HG02763 (cell line): ENCODE data around the gene SHISA9.

Source experiments
- ATAC-seq: cut with Tn5 transposase; IDR thresholded peaks from one replicate; pipeline ENCODE4 v1.9.1; 2021; ENCODE audit warnings: mild to moderate bottlenecking, moderate library complexity; ENCODE audit not compliant: unreplicated experiment

Gene SHISA9

GRCh38 chr16:13157082-13157481 is 255.7 kb downstream of the SHISA9 start:
- ATAC-seq = no peak

GRCh38 chr16:13158427-13158826 is 257.0 kb downstream of the SHISA9 start:
- ATAC-seq = no peak

GRCh38 chr16:13165024-13165423 is 263.6 kb downstream of the SHISA9 start:
- no peak for ATAC-seq

- no peak for ATAC-seq
Measured at GRCh38 chr16:13168091-13168572, 266.7 kb downstream of the SHISA9 start.

- no peak for ATAC-seq
Measured at GRCh38 chr16:13171313-13171712, 269.9 kb downstream of the SHISA9 start.

GRCh38 chr16:13176711-13177110 is 275.3 kb downstream of the SHISA9 start:
- ATAC-seq = no peak

- no peak for ATAC-seq
Measured at GRCh38 chr16:13178318-13178717, 276.9 kb downstream of the SHISA9 start.

- no peak for ATAC-seq
Measured at GRCh38 chr16:13181432-13181831, 280.0 kb downstream of the SHISA9 start.

GRCh38 chr16:13186813-13187212 is 285.4 kb downstream of the SHISA9 start:
- no peak for ATAC-seq

GRCh38 chr16:13189250-13189649 is 287.9 kb downstream of the SHISA9 start:
- no peak for ATAC-seq

GRCh38 chr16:13193721-13194120 is 292.3 kb downstream of the SHISA9 start:
- no peak for ATAC-seq

GRCh38 chr16:13194766-13195165 is 293.4 kb downstream of the SHISA9 start:
- ATAC-seq = no peak

GRCh38 chr16:13203725-13204124 is 302.3 kb downstream of the SHISA9 start:
- no peak for ATAC-seq

- ATAC-seq = no peak
Measured at GRCh38 chr16:13205352-13205751, 304.0 kb downstream of the SHISA9 start.

- no peak for ATAC-seq
Measured at GRCh38 chr16:13206606-13207005, 305.2 kb downstream of the SHISA9 start.

- ATAC-seq = no peak
Measured at GRCh38 chr16:13207151-13207550, 305.8 kb downstream of the SHISA9 start.

- ATAC-seq = no peak
Measured at GRCh38 chr16:13223666-13224065, 322.3 kb downstream of the SHISA9 start.

- no peak for ATAC-seq
Measured at GRCh38 chr16:13229039-13229438, 327.6 kb downstream of the SHISA9 start.

- ATAC-seq = no peak
Measured at GRCh38 chr16:13231365-13231764, 330.0 kb downstream of the SHISA9 start.

GRCh38 chr16:13234999-13235398 is 333.6 kb downstream of the SHISA9 start:
- ATAC-seq = no peak

GRCh38 chr16:13236308-13236707 is 334.9 kb downstream of the SHISA9 start:
- ATAC-seq = no peak

GRCh38 chr16:13238182-13238581 is 336.8 kb downstream of the SHISA9 start:
- ATAC-seq = no peak

GRCh38 chr16:13242201-13242600 is 340.8 kb downstream of the SHISA9 start:
- ATAC-seq = no peak

GRCh38 chr16:13244770-13245169 is 343.4 kb downstream of the SHISA9 start:
- ATAC-seq = no peak
